ENCODE results near the gene USP9X.
"Not testable (repeated sequence)": the region's sequence is repeated elsewhere in the genome, so short reads cannot be mapped to it uniquely, and the experiment has no call there.

The USP9X gene

DNA sequence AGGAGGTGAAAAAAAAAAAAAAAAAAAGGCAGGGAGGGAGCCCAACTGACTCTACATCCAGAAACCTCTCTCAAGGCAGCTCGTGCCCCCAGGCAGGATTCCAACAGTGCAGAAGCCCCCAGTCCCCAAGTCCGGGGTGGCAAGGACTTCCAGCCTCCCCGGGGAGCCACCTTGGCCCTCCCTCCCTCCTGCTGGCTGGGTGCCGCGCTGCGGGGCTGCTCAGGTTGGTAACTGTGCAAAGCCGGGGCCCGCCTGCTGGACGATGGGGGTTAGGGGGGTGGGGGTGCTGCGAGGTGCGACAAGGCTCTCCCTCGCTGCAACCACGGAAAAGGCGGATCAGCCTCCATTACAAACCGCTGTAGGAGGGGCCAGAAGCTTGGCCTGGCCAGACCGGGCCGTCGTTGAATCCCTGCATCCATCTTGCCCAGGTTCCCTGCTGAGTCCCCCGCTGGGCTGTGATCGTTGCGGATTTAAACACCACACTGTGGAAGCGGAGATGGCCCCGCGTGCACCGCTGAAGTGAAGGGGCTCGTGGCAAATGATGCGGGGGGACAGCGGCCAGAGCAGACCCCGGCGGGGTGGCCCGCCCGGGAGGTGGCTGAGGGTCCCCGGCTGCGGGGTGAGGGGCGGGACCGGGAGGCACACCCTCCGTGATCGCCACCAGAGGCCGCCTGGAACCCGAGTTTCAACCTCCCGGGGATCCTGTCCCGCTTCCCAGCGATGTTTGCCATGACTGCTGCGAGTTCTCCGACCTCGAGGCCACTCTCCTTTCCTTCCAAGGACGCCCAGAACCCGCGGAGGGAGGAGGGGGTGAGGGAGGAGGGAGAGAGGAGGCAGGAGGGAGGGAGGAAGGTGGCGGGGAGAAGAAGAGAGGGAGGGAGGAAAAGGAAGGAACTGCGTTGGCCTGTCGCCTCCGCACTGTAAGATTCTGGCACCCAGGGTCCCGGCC lies 190.7 kb downstream of the USP9X start:
- no peak for FAIRE-seq
- peak; percentile 46 for DNase-seq (ENCODE audit: insufficient read length, low spot score)

DNA sequence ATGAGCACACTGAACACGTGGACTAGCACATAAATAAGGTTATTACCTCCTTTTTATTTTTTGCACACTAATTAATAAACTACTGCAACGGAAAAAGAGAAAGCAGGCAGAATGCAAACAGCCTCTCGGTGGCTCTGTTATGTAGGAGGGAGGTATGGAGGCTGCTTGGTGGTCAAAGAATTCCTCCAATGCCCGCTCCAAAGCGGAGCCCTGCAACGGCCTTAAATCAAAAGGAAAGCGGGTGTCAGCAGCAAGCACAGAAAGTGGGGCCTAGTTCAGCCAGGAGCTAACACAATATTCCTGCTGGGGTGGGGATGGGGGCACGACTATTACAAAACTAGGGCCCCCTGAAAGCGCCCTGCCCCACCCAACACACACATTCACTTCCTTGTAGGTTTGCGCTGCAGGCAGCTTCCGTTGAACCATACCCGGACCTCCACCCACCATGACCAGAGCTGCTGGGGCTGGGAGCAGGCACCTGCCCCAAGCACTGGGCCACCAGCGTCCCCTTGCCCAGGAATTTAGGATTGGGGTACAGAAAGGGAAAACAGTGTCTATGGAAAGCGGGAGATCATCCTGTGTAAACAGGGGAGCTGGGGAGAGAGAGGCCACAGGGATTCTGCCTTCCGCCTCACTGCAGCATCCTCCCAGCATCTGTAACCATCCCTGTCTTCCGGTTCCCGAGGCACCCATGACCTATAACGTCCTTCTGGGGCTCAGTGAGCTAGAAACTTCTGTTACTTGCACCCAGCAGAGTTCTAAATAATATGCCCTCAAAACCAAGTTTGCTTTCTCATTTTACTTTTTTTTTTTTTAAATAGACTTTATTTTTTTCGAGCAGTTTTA lies 191.6 kb downstream of the USP9X start:
- DNase-seq (ENCODE audit: insufficient read length, low spot score) (no peak), FAIRE-seq (peak; percentile 93)

DNA sequence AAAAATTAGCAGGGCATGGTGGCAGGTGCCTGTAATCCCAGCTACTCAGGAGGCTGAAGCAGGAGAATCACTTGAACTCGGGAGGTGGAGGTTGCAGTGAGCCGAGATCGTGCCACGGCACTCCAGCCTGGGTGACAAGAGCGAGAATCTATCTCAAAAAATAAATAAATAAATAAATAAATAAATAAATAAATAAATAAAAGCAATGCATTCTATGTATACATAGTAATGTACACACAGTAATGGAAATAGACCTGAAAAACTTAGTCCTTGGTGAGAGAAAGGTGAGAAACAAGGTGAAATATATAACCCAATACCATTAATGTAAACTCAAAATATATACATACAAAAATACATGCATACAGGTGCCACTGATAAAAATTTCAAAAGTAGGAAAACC lies 197.1 kb downstream of the USP9X start:
- not testable (repeated sequence) for FAIRE-seq; DNase-seq (ENCODE audit: insufficient read length, low spot score)

DNA sequence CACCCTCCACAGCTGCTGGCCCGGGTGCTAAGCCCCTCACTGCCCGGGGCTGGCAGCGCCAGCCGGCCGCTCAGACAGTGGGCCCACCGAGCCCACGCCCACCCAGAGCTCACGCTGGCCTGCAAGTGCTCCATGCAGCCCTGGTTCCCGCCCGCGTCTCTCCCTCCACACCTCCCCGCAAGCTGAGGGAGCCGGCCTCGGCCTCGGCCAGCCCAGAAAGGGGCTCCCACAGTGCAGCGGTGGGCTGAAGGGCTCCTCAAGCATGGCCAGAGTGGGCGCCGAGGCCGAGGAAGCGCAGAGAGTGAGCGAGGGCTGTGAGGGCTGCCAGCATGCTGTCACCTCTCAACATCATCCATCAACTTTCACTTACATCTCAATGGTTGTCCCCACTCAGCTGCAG lies 200.7 kb downstream of the USP9X start:
- not testable (repeated sequence) for FAIRE-seq; DNase-seq (ENCODE audit: insufficient read length, low spot score)

All from GM19239 (cell line).